HG03575 (cell line): ENCODE measurements around the gene COL24A1.
"Not testable (repeated sequence)": the region's sequence is repeated elsewhere in the genome, so short reads cannot be mapped to it uniquely, and the experiment has no call there.

ENCODE experiments used
- ATAC-seq: cut with Tn5 transposase; IDR thresholded peaks from one replicate; pipeline ENCODE4 v1.9.1; 2021; ENCODE audit not compliant: unreplicated experiment, insufficient number of reproducible peaks, low FRiP score; ENCODE audit errors: extremely low read depth

The COL24A1 gene

DNA sequence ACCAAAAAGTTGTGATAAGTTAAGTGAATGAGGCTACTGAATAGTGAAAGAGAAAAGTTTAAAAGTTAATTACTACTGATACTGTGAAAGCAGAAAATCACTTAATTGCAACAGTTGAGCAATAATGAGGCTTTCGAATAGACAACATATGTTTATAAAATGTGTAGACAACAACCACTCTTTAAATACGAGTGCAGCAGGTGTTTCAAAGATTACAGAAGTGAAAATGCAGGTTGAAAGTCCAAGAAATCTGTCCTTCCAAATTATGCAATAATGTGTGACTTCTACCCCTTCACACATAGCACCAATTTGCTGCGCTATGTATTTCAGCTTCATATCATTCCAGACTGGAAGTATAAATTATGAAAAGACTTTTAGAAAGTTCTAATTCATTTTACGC lies 213.0 kb downstream of the COL24A1 start:
- no peak for ATAC-seq

DNA sequence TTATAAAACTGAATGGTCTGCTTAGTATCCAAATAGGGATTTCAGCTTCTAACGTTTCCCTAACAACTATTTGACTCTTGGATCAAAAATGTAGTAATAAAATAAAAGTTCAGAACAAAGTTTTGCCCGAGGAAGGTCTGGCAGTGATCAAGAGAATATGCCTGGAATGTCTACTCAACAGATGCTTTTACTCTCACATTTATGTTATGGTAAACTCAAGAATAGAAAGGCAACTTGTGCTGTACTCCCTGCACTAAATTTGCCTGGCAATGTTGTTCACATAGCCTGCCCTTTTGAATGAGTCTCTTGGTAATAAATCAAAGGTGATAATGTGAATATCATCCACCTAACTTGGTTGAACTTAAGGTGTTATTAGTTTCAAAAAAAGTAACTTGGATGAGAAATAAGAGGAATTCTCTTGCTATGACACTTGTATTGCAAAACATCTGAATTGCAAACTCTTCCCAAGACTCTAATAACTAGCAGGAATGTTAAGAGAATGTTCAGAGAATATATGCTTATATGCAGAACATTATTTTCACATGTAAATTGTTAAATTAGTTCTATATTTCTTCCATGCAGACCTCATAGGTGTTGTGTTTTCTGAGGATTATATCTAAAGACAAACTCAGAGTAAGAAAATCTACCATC lies 215.8 kb downstream of the COL24A1 start:
- ATAC-seq: no peak

DNA sequence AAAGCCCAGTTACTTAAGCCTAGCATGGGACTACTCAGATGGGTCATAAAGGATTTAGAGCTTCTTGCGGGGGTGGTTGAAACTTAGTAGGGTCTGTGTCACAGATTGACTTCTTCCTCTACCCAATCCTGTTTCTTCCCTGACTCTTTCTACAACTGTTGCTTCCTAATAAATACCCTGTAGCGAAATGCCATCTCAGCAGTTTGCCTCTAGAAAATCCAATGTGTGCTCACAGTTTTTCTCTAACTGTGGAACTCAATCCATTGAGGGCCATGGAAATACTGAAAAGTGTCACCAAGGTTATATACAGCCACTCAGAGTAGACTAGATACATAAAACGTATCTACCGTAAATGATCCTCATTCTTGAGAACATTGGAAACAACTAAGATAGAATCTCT lies 217.7 kb downstream of the COL24A1 start:
- no peak for ATAC-seq

DNA sequence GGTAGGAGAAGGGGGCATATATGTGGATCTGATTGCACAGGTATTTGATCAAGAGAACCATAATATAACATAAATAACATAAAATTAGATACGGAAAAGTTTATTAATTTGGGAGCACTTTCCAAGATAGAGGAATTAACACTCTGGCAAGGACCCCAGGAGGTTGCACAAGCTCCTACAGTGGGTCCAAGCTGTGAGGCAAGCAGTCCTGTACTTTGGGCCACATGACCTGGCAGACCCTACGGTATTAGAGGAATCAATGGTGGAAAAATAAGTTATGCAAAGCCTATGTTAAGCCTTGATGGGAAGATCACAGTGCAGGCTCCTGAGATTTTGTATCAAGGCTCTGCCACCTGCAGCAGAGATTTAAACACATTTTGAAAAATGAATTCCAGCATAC lies 220.1 kb downstream of the COL24A1 start:
- ATAC-seq: no peak

DNA sequence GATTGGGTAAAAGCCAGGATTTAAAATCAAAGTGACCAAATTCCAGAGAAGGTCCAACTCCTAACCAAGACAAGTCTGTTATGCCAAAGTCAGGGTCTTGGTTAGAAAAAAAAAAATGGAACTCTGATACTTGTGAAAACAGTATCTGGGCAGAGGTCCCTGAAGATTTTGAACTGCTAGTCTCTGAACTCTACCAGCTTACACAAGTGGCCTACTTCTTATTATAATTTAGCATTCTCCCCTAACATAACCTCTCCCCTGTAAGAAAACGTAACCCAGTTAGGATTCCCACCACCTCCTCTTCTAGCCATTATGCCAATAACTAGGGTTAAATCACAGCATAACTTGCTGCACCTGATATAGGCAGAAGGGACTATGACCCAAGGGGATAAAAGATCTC lies 220.5 kb downstream of the COL24A1 start:
- no peak for ATAC-seq

DNA sequence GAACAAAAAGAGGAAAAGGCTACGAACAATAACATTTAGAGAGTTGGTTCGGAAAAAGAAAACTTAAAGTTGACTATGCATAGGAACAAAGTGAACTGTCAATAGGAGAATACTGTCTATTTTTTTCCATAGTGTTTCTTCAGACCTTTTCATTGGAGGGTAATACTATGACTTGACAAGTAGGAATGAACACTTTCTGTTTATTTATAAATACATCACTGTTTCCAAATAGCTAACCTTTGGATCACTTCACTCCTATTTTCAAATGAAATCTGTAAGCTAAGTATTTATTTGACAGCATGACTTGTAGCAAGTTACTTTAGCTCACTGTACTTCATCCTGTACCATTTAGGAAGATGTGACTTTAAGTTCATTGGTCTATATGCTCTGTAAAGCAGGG lies 221.3 kb downstream of the COL24A1 start:
- no peak for ATAC-seq

DNA sequence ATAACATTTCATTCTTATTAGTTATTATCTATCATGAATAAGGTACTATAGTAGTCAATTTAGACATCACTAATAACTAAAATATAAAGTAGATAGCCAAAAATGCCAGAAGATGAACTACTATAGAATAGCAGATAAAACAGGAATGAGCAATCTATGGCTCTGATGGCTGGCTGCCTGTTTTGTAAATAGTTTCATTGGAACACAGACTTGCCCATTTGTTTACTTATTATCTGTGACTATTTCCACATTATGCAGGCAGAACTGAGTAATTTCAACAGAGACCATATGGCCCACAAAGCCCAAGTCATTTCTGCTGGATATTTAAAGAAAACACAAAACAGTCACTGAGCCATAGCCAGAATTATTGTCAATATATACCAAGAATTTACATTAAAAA lies 222.1 kb downstream of the COL24A1 start:
- ATAC-seq: no peak

DNA sequence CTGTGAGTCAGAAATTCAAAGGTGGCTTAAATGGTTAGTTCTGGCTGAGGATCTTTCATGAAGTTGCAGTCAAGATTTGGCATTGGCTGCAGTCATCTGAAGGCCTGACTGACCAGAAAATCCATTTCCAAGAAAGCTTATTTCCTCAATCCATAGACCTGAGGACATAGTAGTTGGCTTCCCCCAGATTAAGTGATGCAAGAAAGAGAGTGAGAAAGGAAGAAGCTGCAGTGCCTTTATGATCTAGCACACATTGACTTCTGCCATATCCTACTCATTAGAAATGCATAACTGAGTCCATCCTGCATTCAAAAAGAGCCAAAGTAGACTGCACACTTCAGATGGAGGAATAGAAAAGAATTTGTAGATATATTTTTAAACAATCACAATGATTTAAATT lies 222.6 kb downstream of the COL24A1 start:
- ATAC-seq: no peak

DNA sequence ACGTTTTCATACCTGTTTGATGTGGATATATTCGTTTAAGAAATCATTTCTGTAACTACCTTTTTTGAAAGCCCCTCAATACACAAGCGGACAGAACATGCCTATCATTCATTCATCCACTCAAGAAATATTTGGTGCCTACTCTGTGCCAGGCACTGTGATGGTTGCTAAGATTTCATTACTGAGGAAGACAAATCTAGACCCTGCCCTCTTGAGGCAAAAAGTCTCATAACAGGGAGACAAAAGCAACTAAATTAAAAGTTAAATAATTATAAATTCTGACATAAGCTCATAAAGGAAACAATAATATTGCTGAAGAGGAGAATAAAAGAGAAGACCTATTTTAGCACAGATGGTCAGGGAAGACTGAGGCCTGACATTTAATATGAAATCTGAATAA lies 244.8 kb downstream of the COL24A1 start:
- no peak for ATAC-seq

DNA sequence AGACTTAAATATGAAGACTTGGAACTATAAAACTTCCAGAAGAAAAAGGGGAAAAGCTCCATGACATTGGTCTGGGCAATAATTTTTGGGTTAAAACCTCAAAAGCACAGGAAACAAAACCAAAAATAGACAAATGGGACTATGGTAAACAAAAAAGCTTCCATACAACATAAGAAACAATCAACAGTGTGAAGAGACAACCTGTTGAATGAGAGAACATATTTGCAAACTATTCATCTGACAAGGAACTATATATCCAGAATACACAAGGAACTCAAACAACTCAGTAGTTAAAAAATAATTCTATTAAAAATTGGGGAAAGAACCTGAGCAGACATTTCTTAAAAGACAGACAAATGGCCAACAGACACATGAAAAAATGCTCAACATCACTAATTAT lies 255.7 kb downstream of the COL24A1 start:
- ATAC-seq: no peak

DNA sequence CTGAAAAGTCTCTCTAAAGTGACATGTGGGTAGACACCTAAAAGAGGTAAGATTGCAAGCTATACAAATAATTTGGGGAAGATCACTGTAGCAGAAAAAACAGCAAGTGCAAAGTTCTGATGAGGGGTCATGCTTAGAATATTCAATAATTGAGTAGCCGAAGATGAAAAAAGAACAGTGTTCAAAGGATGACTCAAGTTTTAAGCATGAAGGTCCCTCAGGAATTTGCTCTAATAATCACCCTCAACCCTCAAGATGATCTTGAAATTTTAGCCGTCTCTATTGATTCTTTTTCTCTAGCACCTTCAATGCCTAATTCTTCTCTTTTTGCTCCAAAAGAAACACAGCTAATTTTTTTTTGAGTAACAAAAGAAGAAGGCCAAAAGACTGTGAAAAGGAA lies 257.7 kb downstream of the COL24A1 start:
- ATAC-seq: no peak

DNA sequence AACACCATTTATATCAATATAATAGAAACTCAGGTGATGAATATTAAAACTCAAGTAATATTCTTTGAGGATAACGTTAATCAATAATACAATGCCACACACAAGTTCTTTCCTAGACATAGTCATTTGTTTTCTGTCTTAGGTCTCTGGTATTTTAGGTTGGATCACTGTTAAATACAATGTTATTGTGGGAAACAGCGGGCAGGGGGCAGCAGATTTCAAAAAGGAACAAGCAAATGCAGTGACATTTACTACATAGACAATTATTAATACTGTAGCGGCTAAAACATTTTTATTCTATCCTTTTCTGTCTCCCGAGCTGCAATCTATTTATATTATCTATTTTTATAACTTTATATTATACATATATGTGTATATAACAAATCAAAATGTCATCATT lies 261.9 kb downstream of the COL24A1 start:
- ATAC-seq: peak; percentile 77

DNA sequence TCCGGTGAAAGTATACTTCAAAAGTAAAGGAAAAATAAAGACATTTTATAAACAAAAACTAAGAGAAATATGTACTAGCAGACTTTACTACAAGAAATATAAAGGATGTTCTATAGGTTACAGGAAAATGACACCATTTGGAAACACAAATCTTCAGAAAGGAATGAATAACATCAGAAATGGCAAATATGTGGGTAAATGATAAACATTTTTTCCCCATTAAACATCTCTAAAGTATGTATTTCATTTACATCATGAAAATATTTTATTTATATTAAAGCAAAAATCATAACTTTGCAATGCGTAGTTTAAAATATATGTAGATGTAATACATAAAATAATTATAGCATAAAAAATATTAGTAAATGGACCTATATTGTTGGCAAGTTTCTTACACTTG lies 264.2 kb downstream of the COL24A1 start:
- ATAC-seq: no peak

DNA sequence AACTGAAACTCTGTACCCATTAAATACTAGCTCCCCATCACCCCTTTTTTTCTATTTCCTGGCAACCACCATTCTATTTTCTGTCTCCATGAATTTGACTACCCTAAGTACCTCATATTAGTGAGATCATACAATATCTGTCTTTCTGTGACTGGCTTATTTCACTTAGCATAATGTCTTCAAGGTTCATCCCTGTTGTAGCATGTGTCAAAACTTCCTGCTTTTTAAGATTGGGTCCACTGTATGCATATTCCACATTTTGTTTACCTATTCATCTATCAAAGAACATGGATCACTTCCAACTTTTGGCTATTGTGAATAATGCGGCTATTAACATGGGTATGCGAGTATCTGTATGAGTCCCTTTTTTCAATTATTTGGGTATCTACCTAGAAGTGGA lies 266.7 kb downstream of the COL24A1 start:
- no peak for ATAC-seq

DNA sequence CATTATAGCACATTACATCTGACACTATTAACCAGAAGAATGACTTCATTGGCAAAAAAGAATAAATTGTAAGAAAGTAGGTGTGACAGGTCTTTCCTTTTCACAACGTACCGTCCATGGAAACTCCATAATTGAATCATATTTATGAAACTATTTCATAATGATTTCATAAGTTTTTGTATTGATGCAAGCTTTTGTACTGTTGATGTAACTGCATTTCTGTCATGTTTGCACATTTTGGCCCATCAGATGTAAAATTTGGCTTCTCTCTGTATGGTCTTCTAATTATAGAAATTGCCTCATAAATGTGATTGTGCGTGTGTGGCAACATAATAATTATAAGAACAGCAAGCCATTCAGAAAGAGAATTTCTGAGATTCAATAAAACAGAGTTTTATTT lies 267.7 kb downstream of the COL24A1 start:
- ATAC-seq: no peak

DNA sequence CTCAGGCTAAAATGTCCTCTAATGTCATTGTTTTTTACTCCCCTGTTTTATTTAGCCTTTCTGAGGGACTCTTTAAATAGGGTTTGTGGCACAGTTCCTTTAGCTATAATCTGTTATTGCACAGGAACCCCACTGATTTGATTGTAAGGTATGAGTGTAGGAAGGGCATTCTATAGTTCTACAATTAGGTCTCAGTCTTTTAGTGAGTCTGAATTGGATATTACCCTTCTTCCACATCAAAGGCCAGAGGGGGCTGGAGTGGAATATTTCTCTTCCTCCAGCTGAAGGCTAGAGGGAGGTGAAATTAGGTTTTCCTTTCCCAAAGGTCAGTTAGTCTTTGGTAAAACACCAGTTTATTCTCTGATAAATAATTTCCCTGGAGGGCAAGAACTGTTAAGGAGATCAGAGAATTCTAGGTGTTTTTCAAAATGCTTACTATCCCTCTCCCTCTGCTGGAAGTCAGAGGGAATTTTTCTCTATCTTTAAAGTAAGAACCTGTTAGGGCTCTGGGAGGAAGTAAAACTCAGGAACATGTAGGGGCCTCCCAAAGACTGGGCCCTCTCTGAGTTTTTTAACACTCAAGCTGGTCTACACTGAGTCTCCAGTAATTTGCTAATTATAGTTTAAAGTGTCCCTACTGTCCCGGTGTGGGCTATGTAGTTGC lies 272.1 kb downstream of the COL24A1 start:
- no peak for ATAC-seq

DNA sequence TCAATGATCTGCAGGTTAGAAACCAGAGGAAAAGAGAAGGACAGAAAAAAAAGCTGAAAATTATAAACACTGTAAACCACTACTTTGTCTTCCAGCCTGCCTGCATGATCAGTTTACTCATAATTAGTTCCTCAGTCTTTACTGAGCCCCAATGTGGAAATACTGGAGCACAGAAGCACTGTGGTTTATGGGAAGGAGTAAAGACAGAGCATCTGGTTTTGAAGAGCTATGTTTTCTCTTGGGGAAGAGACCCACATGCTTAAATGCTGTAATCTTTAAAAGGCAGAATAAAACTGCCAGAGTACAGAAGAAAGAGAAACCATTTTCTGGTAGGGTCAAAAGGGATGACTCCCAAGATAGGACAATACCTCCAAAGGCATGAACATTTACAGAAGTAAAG lies 289.4 kb downstream of the COL24A1 start:
- no peak for ATAC-seq

DNA sequence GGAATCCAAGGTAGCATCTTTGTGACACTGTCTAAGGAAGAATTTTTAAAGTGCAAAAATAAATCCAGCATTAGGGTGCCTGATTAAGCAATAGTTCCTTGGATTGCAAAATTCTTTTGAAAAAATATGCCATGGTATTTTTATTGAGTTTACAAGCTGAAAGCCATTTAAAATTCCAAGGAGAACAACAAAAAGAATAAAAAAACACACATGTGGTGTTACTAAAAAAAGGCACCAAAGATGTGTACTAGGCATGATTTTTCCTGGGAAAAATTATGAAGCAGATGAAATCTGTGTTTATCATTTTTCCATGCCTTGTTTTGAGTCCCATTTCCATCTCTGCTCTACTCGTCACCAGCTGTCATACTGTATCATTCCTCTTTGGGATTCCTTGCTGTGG lies 291.4 kb downstream of the COL24A1 start:
- ATAC-seq: no peak

DNA sequence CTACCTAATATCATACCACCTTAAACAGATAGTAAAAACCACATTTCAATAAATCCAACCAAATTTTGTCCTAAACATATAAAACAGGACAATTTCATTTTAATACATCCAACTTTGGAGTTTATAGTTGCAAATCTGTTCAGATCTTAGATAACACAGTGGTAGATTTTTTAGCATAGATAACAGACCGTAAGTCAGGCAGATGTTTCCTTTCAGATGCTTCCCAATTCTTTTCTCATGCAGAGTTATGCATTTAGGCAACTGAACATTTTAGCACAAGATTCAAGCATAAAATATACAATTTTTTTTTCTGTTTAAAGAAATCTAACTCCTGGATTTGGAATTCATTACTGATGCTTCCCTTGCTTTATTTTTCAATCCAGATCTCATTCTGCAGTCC lies 291.8 kb downstream of the COL24A1 start:
- ATAC-seq: no peak

DNA sequence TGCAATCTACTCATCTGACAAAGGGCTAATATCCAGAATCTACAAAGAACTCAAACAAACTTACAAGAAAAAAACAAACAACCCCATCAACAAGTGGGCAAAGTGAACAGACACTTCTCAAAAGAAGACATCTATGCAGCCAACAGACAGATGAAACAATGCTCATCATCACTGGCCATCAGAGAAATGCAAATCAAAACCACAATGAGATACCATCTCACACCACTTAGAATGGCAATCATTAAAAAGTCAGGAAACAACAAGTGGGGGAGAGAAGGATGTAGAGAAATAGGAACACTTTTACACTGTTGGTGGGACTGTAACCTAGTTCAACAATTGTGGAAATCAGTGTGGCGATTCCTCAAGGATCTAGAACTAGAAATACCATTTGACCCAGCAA lies 292.9 kb downstream of the COL24A1 start:
- ATAC-seq: not testable (repeated sequence)

DNA sequence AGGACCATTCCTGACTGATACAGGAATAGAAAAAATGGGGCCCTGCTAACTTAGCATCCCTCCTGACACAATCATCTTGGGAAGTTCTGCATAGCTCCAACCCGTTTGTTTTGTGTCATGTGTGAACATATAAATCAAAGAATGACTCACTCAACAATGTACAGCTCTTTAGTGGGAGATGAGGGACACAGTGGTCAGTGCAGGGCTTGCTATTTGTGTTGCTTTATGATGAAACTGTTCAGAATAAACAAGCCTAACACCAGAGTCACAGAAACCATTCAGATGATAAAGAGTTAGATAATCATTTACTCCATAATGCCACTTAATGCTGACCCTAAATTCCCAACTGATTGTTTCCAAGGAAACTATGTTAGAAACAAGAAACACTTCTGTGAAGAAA lies 294.1 kb downstream of the COL24A1 start:
- no peak for ATAC-seq
